ENCODE data around the gene EXOC4. TPM values are rescaled to one million over a fixed set of nuclear protein-coding genes. Genes with fewer than 3 reads are reported as not detected.

Gene EXOC4
- total and polyA plus RNA-seq, 2 donors (not counting 3 experiments of a cell fraction or from before 2014, with no cell fraction given) = 20.3 to 73.1 TPM

DNA sequence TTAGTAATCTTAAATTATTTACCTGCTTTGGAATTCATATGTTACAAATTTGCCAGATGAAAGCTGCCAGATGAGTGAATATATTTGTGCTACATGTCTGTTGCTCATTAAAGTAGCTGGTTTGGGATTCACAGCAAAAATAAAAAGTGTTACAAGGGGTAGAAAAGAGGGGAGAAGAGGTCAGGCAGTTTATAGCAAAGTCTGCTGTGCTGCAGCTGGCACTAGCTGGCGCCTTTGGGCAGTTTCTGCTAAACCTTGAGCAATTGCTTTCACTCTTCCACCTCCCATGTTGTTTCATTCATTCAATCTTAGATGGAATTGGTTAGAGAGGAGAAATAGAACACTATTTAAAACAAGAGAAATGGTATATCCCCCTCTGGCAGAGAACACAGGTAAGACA is 470.2 kb downstream of the EXOC4 start:
- FAIRE-seq (no peak), DNase-seq (ENCODE audit: low read depth, low spot score) (no peak)
- dilution Hi-C loops (cut with MboI; ENCODE audit: extremely low pct_ligation_motif_present, low sequenced_read_pairs) = no loop called here
- ChIA-PET POLR2A (no interaction called here), CTCF (no interaction called here)
- Histone ChIP-seq H2AFZ (ENCODE audit: low read depth, low read length) (no peak overlapping the region), H3K27ac (ENCODE audit: insufficient read depth, low read depth, low read length) (no peak overlapping the region), H3K9me1 (replicated peaks; ENCODE audit: control insufficient read depth, extremely low read depth, insufficient read depth, low read length) (no peaks in the 10 kb centered on the region), H3K4me3 (replicated peaks in 1 of 3; ENCODE audit: insufficient read depth in 1 of 3, low read depth in 1 of 3, low read length in 3 of 3) (no peak overlapping the region), H3K36me3 (ENCODE audit: control insufficient read depth in 2 of 2, extremely low read depth in 1 of 2, insufficient read depth in 2 of 2, low read length in 2 of 2) (no peaks in the 10 kb centered on the region), H3K9me3 (replicated peaks; ENCODE audit: control insufficient read depth, insufficient read depth, low read length) (no peaks in the 10 kb centered on the region), H3K79me2 (ENCODE audit: control insufficient read depth, insufficient read depth, low read length) (no peaks in the 10 kb centered on the region), H3K4me1 (ENCODE audit: control insufficient read depth, extremely low read depth, insufficient read depth, low read length) (no peaks in the 10 kb centered on the region), H3K4me2 (ENCODE audit: insufficient read depth, low read length) (no peak overlapping the region), H3K27me3 (ENCODE audit: control insufficient read depth in 2 of 2, insufficient read depth in 2 of 2, low read length in 2 of 2) (no peaks in the 10 kb centered on the region), H4K20me1 (replicated peaks; ENCODE audit: control insufficient read depth, extremely low read depth, insufficient read depth, low read length) (no peaks in the 10 kb centered on the region), H3K9ac (replicated peaks; ENCODE audit: extremely low read depth, insufficient read depth, low read length) (no peak overlapping the region)
- TF ChIP-seq GATA2 (IDR thresholded peaks at IDR 0.05; ENCODE audit: insufficient read depth, insufficient read length, low read depth, low read length) = no peak
- BruUV-seq (replicated peaks) = no TSS peak
- intact Hi-C loops (cut with micrococcal nuclease) = no loop called here

DNA sequence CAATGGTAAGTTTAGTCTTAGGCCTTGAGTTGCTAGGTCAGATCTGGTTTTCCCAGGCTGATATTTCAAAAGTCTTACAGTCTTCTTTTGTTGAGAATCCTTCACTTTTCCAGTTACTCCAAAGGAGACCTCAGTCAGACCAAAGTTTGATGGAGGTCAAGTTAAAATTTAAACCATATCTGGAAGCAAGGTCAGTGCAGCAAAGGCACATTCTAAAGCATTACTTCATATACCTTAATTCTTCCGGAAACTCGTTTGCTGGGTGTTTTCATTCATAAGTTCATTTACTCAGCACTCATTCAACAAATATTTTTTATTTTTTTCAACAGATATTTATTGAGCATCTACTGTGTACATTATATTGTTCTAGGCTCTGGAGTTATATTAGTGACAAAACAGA is 471.3 kb downstream of the EXOC4 start:
- no peak for TF ChIP-seq MYC (IDR thresholded peaks at IDR 0.05; ENCODE audit: low read depth, low read length)
- POLR2A ChIA-PET = no interaction called here

More for the DNA sequence above, 471.3 kb downstream of the EXOC4 start:
- FAIRE-seq = no peak
- no peak for DNase-seq (ENCODE audit: low read depth, low spot score)
- Histone ChIP-seq H3K79me2 (ENCODE audit: control insufficient read depth, insufficient read depth, low read length) (no peaks in the 10 kb centered on the region), H3K9me1 (replicated peaks; ENCODE audit: control insufficient read depth, extremely low read depth, insufficient read depth, low read length) (no peaks in the 10 kb centered on the region), H3K4me3 (replicated peaks in 1 of 3; ENCODE audit: insufficient read depth in 1 of 3, low read depth in 1 of 3, low read length in 3 of 3) (no peak overlapping the region), H3K9me3 (replicated peaks; ENCODE audit: control insufficient read depth, insufficient read depth, low read length) (no peaks in the 10 kb centered on the region), H3K36me3 (ENCODE audit: control insufficient read depth in 2 of 2, extremely low read depth in 1 of 2, insufficient read depth in 2 of 2, low read length in 2 of 2) (no peaks in the 10 kb centered on the region), H4K20me1 (replicated peaks; ENCODE audit: control insufficient read depth, extremely low read depth, insufficient read depth, low read length) (no peaks in the 10 kb centered on the region), H3K4me2 (ENCODE audit: insufficient read depth, low read length) (no peak overlapping the region), H3K9ac (replicated peaks; ENCODE audit: extremely low read depth, insufficient read depth, low read length) (no peak overlapping the region), H3K27ac (ENCODE audit: insufficient read depth, low read depth, low read length) (no peak overlapping the region), H3K4me1 (ENCODE audit: control insufficient read depth, extremely low read depth, insufficient read depth, low read length) (no peaks in the 10 kb centered on the region), H3K27me3 (ENCODE audit: control insufficient read depth in 2 of 2, insufficient read depth in 2 of 2, low read length in 2 of 2) (no peaks in the 10 kb centered on the region), H2AFZ (ENCODE audit: low read depth, low read length) (no peak overlapping the region)
- CTCF ChIA-PET = no interaction called here
- dilution Hi-C loops (cut with MboI; ENCODE audit: extremely low pct_ligation_motif_present, low sequenced_read_pairs) = no loop called here
- intact Hi-C loops (cut with micrococcal nuclease) = no loop called here
- BruUV-seq (replicated peaks) = no TSS peak
